GM12865 (cell line): ENCODE measurements around the gene TCAP.

ENCODE experiments used
- DNase-seq: peaks from one replicate; pipeline ENCODE4 v3.0.0; 2010; ENCODE audit warnings: low read depth
- H3K4me3 ChIP-seq: 2 replicates; pipeline ENCODE4 v1.5.1; 2011; ENCODE audit warnings: mild to moderate bottlenecking, low read depth, low read length, control low read depth
- TF ChIP-seq, protein P1 (sequence below): IDR thresholded peaks from 2 replicates; pipeline ENCODE4 v1.5.1; 2011; ENCODE audit warnings: low read length, control low read depth, low read depth, inconsistent platforms; ENCODE audit not compliant: insufficient read depth; ENCODE audit errors: missing control alignments

TCAP gene

GRCh38 chr17:39625198-39625785, 39.9 kb upstream of the TCAP start:
- no peak overlapping the region for H3K4me3 ChIP-seq
- TF ChIP-seq, protein P1, sequence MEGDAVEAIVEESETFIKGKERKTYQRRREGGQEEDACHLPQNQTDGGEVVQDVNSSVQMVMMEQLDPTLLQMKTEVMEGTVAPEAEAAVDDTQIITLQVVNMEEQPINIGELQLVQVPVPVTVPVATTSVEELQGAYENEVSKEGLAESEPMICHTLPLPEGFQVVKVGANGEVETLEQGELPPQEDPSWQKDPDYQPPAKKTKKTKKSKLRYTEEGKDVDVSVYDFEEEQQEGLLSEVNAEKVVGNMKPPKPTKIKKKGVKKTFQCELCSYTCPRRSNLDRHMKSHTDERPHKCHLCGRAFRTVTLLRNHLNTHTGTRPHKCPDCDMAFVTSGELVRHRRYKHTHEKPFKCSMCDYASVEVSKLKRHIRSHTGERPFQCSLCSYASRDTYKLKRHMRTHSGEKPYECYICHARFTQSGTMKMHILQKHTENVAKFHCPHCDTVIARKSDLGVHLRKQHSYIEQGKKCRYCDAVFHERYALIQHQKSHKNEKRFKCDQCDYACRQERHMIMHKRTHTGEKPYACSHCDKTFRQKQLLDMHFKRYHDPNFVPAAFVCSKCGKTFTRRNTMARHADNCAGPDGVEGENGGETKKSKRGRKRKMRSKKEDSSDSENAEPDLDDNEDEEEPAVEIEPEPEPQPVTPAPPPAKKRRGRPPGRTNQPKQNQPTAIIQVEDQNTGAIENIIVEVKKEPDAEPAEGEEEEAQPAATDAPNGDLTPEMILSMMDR = no peak
- no peak for DNase-seq

DNA sequence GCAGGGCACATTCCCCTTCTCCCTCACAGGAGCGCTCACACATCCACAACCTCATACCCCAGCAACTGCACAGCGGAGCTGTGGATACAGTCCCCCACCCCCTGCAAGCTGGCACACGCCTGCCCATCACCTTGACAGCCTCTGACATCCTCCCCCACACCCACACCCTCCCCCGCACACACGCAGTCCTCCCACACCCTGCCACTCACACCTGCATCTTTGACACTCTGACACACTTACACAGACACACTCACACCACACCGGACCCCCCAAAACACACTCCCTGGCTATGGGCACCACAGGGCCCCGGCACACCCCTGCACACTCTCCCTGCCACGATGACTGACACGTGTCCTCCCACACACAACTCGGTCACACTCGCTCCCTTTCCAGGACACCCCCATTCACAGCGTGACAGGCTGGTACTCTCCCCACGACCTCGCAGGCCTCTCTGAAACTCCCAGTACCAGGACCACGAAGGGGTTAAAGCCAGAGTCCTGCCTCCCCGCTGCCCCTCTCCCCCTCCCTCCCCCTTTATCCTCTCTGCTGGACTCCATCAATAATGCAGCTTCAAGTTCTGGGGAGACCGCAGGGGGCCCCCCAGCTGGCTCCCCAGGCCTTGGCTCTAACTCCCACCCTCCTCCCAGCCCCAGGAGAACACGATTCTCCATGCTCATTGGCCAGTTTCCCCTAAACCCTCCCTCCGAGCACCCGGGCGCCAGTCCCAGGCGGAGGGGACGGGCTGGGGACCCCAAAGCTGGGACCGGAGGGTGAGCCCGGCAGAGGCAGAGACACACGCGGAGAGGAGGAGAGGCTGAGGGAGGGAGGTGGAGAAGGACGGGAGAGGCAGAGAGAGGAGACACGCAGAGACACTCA, 38.7 kb upstream of the TCAP start, which contains the start of gene PPP1R1B:
Gene PPP1R1B (plus strand): TSS at position 782 of the 876 bp plus-strand sequence. CDS start 441 bp downstream, outside the sequence.
- H3K4me3 ChIP-seq = no peak within 1 kb of the TSS
- DNase-seq = no peak

DNA sequence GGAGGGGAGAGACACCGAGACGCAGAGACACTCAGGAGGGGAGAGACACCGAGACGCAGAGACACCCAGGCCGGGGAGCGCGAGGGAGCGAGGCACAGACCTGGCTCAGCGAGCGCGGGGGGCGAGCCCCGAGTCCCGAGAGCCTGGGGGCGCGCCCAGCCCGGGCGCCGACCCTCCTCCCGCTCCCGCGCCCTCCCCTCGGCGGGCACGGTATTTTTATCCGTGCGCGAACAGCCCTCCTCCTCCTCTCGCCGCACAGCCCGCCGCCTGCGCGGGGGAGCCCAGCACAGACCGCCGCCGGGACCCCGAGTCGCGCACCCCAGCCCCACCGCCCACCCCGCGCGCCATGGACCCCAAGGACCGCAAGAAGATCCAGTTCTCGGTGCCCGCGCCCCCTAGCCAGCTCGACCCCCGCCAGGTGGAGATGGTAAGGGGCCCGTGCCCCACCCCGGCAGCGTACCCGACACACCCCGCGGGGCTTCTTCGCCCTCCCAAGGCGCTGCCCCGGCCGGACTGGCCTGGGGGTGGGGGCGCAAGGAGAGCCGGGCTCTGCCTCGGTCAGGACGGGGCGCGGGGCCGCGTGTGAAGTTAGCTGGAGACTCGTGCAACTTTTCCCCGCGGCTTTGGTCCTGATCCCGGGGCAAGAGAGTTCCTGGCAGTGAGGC, 38.0 kb upstream of the TCAP start:
- no peak overlapping the region for H3K4me3 ChIP-seq
- DNase-seq = no peak
- TF ChIP-seq, protein P1 = no peak

More for the DNA sequence above, 38.7 kb upstream of the TCAP start, which contains the start of gene PPP1R1B:
- TF ChIP-seq, protein P1 = no peak

- TF ChIP-seq, protein P1 = no peak
- no peak overlapping the region for H3K4me3 ChIP-seq
- DNase-seq = no peak
These were observed 37.2 kb upstream of the TCAP start for GRCh38 chr17:39627712-39628516.

DNA sequence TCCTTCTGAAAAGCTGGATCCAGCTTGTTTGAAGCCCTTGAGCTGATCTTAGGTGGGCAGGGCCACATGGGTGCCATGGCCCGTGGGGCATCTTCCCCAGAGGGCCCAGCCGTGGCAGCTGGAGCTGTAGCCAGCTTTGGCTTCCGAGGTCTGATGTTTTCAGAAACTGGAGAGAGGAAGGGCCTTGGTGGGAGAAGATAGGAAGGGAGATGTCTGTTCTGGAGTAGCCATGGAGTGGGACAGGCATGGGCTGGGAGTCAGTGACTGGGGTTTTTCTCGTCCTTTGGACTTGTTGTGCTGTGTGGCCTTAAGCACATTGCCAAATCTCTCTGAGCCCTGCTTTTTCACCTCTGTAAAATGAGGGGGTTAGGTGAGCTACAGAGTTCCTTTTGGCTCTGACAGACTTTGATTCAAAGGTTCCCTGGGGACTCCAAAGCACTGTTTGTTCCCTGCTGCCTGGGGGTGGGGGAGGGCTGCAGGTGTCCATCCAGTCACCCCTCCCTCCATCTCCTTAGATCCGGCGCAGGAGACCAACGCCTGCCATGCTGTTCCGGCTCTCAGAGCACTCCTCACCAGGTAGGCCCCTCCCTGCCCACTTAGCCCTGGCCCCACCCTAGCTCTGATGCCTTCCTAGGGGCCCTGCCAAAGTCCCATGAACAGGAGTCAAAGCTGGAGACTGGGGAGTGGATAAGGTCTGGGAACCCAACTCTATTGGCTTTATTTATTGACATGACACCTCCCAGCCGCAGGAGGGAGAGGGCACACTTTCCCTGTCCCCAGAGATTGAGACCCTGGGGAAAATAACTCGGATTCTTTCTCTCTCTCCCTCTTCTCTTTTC, 36.3 kb upstream of the TCAP start:
- TF ChIP-seq, protein P1 = no peak
- no peak overlapping the region for H3K4me3 ChIP-seq
- DNase-seq = no peak
